ENCODE data around the gene UBALD1.

Gene UBALD1

GRCh38 chr16:4648917-4649316, 34.2 kb upstream of the UBALD1 start:
- H3K79me2 ChIP-seq (ENCODE audit: low read length): peaks cover 48% of the 10 kb centered on the region
- H2AFZ ChIP-seq (ENCODE audit: low read length): no peak overlapping the region
- no peaks in the 10 kb centered on the region for H4K20me1 ChIP-seq (ENCODE audit: insufficient read depth, low read length)

GRCh38 chr16:4647644-4647980, 32.9 kb upstream of the UBALD1 start:
- DNase-seq: no peak
- H3K27ac ChIP-seq (ENCODE audit: low read length): no peak overlapping the region
- H3K9me3 ChIP-seq (replicated peaks; ENCODE audit: insufficient read depth, low read length): no peaks in the 10 kb centered on the region
- no peak overlapping the region for H2AFZ ChIP-seq (ENCODE audit: low read length)
- H3K9me2 ChIP-seq (replicated peaks; ENCODE audit: insufficient read depth, low read length): no peaks in the 10 kb centered on the region
- no peaks in the 10 kb centered on the region for H3F3A ChIP-seq (ENCODE audit: insufficient read depth, low read length)
- no peak overlapping the region for H3K9ac ChIP-seq (ENCODE audit: low read length)
- no peak for TF ChIP-seq CTCF (IDR thresholded peaks at IDR 0.05; ENCODE audit: low read length)
- TF ChIP-seq EZH2 (optimal IDR thresholded peaks at IDR 0.05; ENCODE audit: low read depth, low read length): no peak
- no peaks in the 10 kb centered on the region for H3K27me3 ChIP-seq (replicated peaks; ENCODE audit: insufficient read depth, low read length)
- no peak overlapping the region for H3K4me3 ChIP-seq (ENCODE audit: low read length)
- no peak overlapping the region for H3K4me2 ChIP-seq (ENCODE audit: low read depth, low read length)
- no peaks in the 10 kb centered on the region for H3K4me1 ChIP-seq (ENCODE audit: low read length)
- no peaks in the 10 kb centered on the region for H4K20me1 ChIP-seq (ENCODE audit: insufficient read depth, low read length)
- H3K36me3 ChIP-seq (replicated peaks; ENCODE audit: insufficient read depth, low read length): no peaks in the 10 kb centered on the region
- peaks cover 60% of the 10 kb centered on the region for H3K79me2 ChIP-seq (ENCODE audit: low read length)

More at GRCh38 chr16:4648917-4649316, 34.2 kb upstream of the UBALD1 start:
- no peak overlapping the region for H3K4me3 ChIP-seq (ENCODE audit: low read length)
- TF ChIP-seq EZH2 (optimal IDR thresholded peaks at IDR 0.05; ENCODE audit: low read depth, low read length) (no peak), EZH2phosphoT487 (IDR thresholded peaks at IDR 0.05; ENCODE audit: low read length) (no peak), CTCF (IDR thresholded peaks at IDR 0.05; ENCODE audit: low read length) (no peak)
- no peak for DNase-seq
- H3K4me1 ChIP-seq (ENCODE audit: low read length): no peaks in the 10 kb centered on the region
- H3K9me2 ChIP-seq (replicated peaks; ENCODE audit: insufficient read depth, low read length): no peaks in the 10 kb centered on the region
- H3K4me2 ChIP-seq (ENCODE audit: low read depth, low read length): no peak overlapping the region
- H3K27ac ChIP-seq (ENCODE audit: low read length): no peak overlapping the region
- H3K9ac ChIP-seq (ENCODE audit: low read length): no peak overlapping the region
- no peaks in the 10 kb centered on the region for H3K27me3 ChIP-seq (replicated peaks; ENCODE audit: insufficient read depth, low read length)
- H3F3A ChIP-seq (ENCODE audit: insufficient read depth, low read length): no peaks in the 10 kb centered on the region
- H3K36me3 ChIP-seq (replicated peaks; ENCODE audit: insufficient read depth, low read length): no peaks in the 10 kb centered on the region
- H3K9me3 ChIP-seq (replicated peaks; ENCODE audit: insufficient read depth, low read length): no peaks in the 10 kb centered on the region

- H4K20me1 ChIP-seq (ENCODE audit: insufficient read depth, low read length): no peaks in the 10 kb centered on the region
- no peaks in the 10 kb centered on the region for H3K4me1 ChIP-seq (ENCODE audit: low read length)
- no peaks in the 10 kb centered on the region for H3K36me3 ChIP-seq (replicated peaks; ENCODE audit: insufficient read depth, low read length)
- H3K27me3 ChIP-seq (replicated peaks; ENCODE audit: insufficient read depth, low read length): no peaks in the 10 kb centered on the region
- no peak for TF ChIP-seq CTCF (IDR thresholded peaks at IDR 0.05; ENCODE audit: low read length)
- no peak for TF ChIP-seq EZH2phosphoT487 (IDR thresholded peaks at IDR 0.05; ENCODE audit: low read length)
- TF ChIP-seq EZH2 (optimal IDR thresholded peaks at IDR 0.05; ENCODE audit: low read depth, low read length): no peak
- no peaks in the 10 kb centered on the region for H3K9me2 ChIP-seq (replicated peaks; ENCODE audit: insufficient read depth, low read length)
- no peaks in the 10 kb centered on the region for H3F3A ChIP-seq (ENCODE audit: insufficient read depth, low read length)
- H3K4me2 ChIP-seq (ENCODE audit: low read depth, low read length): no peak overlapping the region
- H2AFZ ChIP-seq (ENCODE audit: low read length): no peak overlapping the region
- H3K9ac ChIP-seq (ENCODE audit: low read length): no peak overlapping the region
- no peak for DNase-seq
- H3K4me3 ChIP-seq (ENCODE audit: low read length): no peak overlapping the region
- H3K27ac ChIP-seq (ENCODE audit: low read length): no peak overlapping the region
- peaks cover 64% of the 10 kb centered on the region for H3K79me2 ChIP-seq (ENCODE audit: low read length)
- H3K9me3 ChIP-seq (replicated peaks; ENCODE audit: insufficient read depth, low read length): no peaks in the 10 kb centered on the region
These were observed 32.3 kb upstream of the UBALD1 start for GRCh38 chr16:4646773-4647643.
